Measurements from ENCODE around the gene SLC29A3. TPM values are rescaled to one million over a fixed set of nuclear protein-coding genes. Genes with fewer than 3 reads are reported as not detected.

The SLC29A3 gene
- total and polyA plus RNA-seq, 2 donors from 2014 or later: 5.3 to 5.7 TPM

GRCh38 chr10:71351628-71352319, 32.7 kb downstream of the SLC29A3 start:
- no peak for DNase-seq
- no peaks in the 10 kb centered on the region for H3K27me3 ChIP-seq (ENCODE audit: control insufficient read depth, insufficient read depth, low read length)
- intact Hi-C loops (cut with DNase I): no loop called here
- no peak overlapping the region for H3K9ac ChIP-seq (ENCODE audit: low read length in 3 of 3)
- no peak overlapping the region for H3K27ac ChIP-seq (ENCODE audit: low read depth in 2 of 2, low read length in 2 of 2)
- TF ChIP-seq, protein P1, sequence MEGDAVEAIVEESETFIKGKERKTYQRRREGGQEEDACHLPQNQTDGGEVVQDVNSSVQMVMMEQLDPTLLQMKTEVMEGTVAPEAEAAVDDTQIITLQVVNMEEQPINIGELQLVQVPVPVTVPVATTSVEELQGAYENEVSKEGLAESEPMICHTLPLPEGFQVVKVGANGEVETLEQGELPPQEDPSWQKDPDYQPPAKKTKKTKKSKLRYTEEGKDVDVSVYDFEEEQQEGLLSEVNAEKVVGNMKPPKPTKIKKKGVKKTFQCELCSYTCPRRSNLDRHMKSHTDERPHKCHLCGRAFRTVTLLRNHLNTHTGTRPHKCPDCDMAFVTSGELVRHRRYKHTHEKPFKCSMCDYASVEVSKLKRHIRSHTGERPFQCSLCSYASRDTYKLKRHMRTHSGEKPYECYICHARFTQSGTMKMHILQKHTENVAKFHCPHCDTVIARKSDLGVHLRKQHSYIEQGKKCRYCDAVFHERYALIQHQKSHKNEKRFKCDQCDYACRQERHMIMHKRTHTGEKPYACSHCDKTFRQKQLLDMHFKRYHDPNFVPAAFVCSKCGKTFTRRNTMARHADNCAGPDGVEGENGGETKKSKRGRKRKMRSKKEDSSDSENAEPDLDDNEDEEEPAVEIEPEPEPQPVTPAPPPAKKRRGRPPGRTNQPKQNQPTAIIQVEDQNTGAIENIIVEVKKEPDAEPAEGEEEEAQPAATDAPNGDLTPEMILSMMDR (IDR thresholded peaks at IDR 0.05; ENCODE audit: borderline replicate concordance, extremely low read depth, insufficient read depth): no peak
- FAIRE-seq: no peak
- peaks cover 0 to 7% (median 2%) of the 10 kb centered on the region in 3 donors for H3K36me3 ChIP-seq (ENCODE audit: control insufficient read depth in 2 of 3, insufficient read depth in 3 of 3, low read length in 3 of 3)
- no peak overlapping the region for H3K4me3 ChIP-seq (ENCODE audit: low read length in 3 of 3)
- H3K9me3 ChIP-seq (ENCODE audit: control insufficient read depth in 2 of 3, insufficient read depth in 1 of 3, low read length in 3 of 3): no peaks in the 10 kb centered on the region
- no peaks in the 10 kb centered on the region for H3K4me1 ChIP-seq (ENCODE audit: control insufficient read depth in 2 of 3, insufficient read depth in 2 of 3, low read depth in 1 of 3, low read length in 3 of 3)

DNA sequence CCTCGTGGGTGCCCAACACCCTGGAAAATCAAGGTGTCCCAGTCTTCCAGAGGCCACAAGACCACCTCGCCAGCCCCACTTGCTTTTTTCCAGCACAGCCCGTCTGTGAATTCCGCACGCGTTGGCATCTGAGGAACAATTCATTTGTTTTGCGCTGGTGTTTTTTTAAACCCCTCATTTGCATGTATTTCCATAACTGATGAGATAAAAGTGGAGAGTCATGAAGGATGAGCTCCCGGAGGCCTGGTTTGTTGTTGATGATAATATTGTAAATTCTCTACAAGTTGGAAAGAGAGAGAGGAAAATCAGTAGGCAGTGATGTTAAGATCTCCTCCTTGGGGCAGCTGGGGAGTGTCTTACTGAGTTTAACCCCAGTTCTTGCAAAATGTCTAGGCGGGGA, 34.6 kb downstream of the SLC29A3 start:
- Histone ChIP-seq H3K4me3 (ENCODE audit: low read length in 3 of 3) (no peak overlapping the region), H3K36me3 (ENCODE audit: control insufficient read depth in 2 of 3, insufficient read depth in 3 of 3, low read length in 3 of 3) (peaks cover 0 to 7% (median 2%) of the 10 kb centered on the region in 3 donors), H3K27me3 (ENCODE audit: control insufficient read depth, insufficient read depth, low read length) (no peaks in the 10 kb centered on the region), H3K27ac (ENCODE audit: low read depth in 2 of 2, low read length in 2 of 2) (no peak overlapping the region), H3K9ac (ENCODE audit: low read length in 3 of 3) (no peak overlapping the region), H3K9me3 (ENCODE audit: control insufficient read depth in 2 of 3, insufficient read depth in 1 of 3, low read length in 3 of 3) (no peaks in the 10 kb centered on the region), H3K4me1 (ENCODE audit: control insufficient read depth in 2 of 3, insufficient read depth in 2 of 3, low read depth in 1 of 3, low read length in 3 of 3) (peaks cover 0 to 3% (median 0%) of the 10 kb centered on the region in 3 donors)
- TF ChIP-seq, protein P1 (IDR thresholded peaks at IDR 0.05; ENCODE audit: borderline replicate concordance, extremely low read depth, insufficient read depth): no peak
- no peak for DNase-seq
- intact Hi-C loops (cut with DNase I): no loop called here
- FAIRE-seq: no peak

DNA sequence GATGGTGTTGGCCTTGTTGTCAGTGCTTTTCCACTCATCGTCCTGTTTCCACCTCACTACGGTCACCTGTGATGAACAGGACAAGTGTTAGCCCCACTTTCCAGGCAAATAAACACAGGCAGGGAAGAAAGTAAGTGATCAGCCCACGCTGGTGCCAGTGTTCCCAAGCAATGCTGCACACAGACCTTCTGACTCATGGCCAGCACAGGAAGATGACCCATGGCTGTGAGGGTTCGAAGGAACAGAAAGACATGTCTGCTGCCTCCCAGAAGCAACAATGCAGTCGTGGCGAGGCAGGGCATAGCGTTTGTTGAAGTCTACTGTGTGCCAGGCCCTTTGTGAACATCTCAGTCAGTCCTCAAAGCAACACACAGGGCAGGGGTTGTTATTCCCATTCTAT, 35.7 kb downstream of the SLC29A3 start:
- Histone ChIP-seq H3K9ac (ENCODE audit: low read length in 3 of 3) (no peak overlapping the region), H3K9me3 (ENCODE audit: control insufficient read depth in 2 of 3, insufficient read depth in 1 of 3, low read length in 3 of 3) (no peaks in the 10 kb centered on the region), H3K4me3 (ENCODE audit: low read length in 3 of 3) (no peak overlapping the region), H3K27ac (ENCODE audit: low read depth in 2 of 2, low read length in 2 of 2) (no peak overlapping the region), H3K36me3 (ENCODE audit: control insufficient read depth in 2 of 3, insufficient read depth in 3 of 3, low read length in 3 of 3) (peaks cover 0 to 9% (median 2%) of the 10 kb centered on the region in 3 donors), H3K27me3 (ENCODE audit: control insufficient read depth, insufficient read depth, low read length) (no peaks in the 10 kb centered on the region), H3K4me1 (ENCODE audit: control insufficient read depth in 2 of 3, insufficient read depth in 2 of 3, low read depth in 1 of 3, low read length in 3 of 3) (peaks cover 0 to 3% (median 0%) of the 10 kb centered on the region in 3 donors)
- TF ChIP-seq, protein P1 (IDR thresholded peaks at IDR 0.05; ENCODE audit: borderline replicate concordance, extremely low read depth, insufficient read depth): no peak
- DNase-seq (no peak), FAIRE-seq (no peak)
- intact Hi-C loops (cut with DNase I): no loop called here
